Stimulated activated CD8-positive, alpha-beta memory T cell treated with anti-CD3 and anti-CD28 coated beads, Interleukin-2, amount 100 ng/mL, for 48 hours (primary cell): ENCODE data around the gene PRELP.
"Not testable (repeated sequence)": the region's sequence is repeated elsewhere in the genome, so short reads cannot be mapped to it uniquely, and the experiment has no call there.

Source experiments
- DNase-seq, 2 donors: peaks; one replicate each; pipeline ENCODE4 v3.0.0-alpha.2; 2020; ENCODE audit warnings: low read depth in 2 of 2

The PRELP gene

GRCh38 chr1:203475012-203475981 lies at the start of gene PRELP:
TSS of gene PRELP (plus strand) at chr1:203475806. CDS start at chr1:203483185, 7,379 bp downstream.
- no peak for DNase-seq

GRCh38 chr1:203426366-203426765 lies 49.2 kb upstream of the PRELP start:
- DNase-seq = no peak

- DNase-seq = no peak
These were observed 48.7 kb upstream of the PRELP start for GRCh38 chr1:203426870-203427269.

- no peak for DNase-seq
These were observed 48.2 kb upstream of the PRELP start for GRCh38 chr1:203427451-203427850.

GRCh38 chr1:203428981-203429599 lies 46.5 kb upstream of the PRELP start:
- no peak for DNase-seq

- DNase-seq = no peak
These were observed 40.0 kb upstream of the PRELP start for GRCh38 chr1:203435615-203436014.

- DNase-seq = no peak
These were observed 37.8 kb upstream of the PRELP start for GRCh38 chr1:203437696-203438315.

- no peak for DNase-seq
These were observed 36.4 kb upstream of the PRELP start for GRCh38 chr1:203439131-203439730.

GRCh38 chr1:203440771-203441170 lies 34.8 kb upstream of the PRELP start:
- no peak for DNase-seq

GRCh38 chr1:203441766-203442165 lies 33.8 kb upstream of the PRELP start:
- no peak for DNase-seq

- DNase-seq = no peak
These were observed 32.8 kb upstream of the PRELP start for GRCh38 chr1:203442821-203443220.

- DNase-seq = no peak
These were observed 32.3 kb upstream of the PRELP start for GRCh38 chr1:203443296-203443695.

- no peak for DNase-seq
These were observed 31.4 kb upstream of the PRELP start for GRCh38 chr1:203444171-203444576.

GRCh38 chr1:203447151-203447550 lies 28.5 kb upstream of the PRELP start:
- no peak for DNase-seq

- DNase-seq = not testable (repeated sequence)
These were observed 28.0 kb upstream of the PRELP start for GRCh38 chr1:203447598-203447997.

- DNase-seq = no peak
These were observed 27.0 kb upstream of the PRELP start for GRCh38 chr1:203448521-203449061.

GRCh38 chr1:203450001-203450400 lies 25.6 kb upstream of the PRELP start:
- DNase-seq = no peak

GRCh38 chr1:203450479-203451149 lies 25.0 kb upstream of the PRELP start:
- DNase-seq = no peak

GRCh38 chr1:203451836-203452784 lies 23.5 kb upstream of the PRELP start:
- no peak for DNase-seq

- DNase-seq = no peak
These were observed 22.6 kb upstream of the PRELP start for GRCh38 chr1:203453016-203453415.
